Stimulated activated CD8-positive, alpha-beta memory T cell treated with anti-CD3 and anti-CD28 coated beads, Interleukin-2, amount 100 ng/mL, for 1 hour (primary cell): Measurements from ENCODE around the gene SKIDA1.

ENCODE experiments used
- DNase-seq, 2 donors: peaks; one replicate each; pipeline ENCODE4 v3.0.0-alpha.2; 2020; ENCODE audit warnings: low read depth in 2 of 2

Gene SKIDA1

DNA sequence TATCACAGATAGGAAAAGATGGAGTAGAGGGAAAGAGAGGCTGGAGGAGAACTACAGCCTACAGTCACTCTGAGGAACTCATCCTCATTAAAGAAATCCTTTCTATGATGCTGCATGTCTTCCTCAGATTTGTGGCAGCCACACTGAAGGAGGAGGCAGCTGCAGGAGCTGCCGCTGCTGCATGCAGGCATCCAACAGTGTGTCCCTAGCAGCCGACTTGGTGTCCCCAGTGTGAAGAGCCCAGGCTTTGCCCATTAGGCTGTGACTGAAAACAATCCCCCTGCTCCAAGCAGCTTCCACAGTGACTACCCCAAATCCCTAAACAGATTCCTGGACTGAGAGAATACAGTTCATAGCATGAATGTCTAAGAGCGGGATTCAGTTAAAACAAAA lies 23.1 kb downstream of the SKIDA1 start:
- no peak for DNase-seq

DNA sequence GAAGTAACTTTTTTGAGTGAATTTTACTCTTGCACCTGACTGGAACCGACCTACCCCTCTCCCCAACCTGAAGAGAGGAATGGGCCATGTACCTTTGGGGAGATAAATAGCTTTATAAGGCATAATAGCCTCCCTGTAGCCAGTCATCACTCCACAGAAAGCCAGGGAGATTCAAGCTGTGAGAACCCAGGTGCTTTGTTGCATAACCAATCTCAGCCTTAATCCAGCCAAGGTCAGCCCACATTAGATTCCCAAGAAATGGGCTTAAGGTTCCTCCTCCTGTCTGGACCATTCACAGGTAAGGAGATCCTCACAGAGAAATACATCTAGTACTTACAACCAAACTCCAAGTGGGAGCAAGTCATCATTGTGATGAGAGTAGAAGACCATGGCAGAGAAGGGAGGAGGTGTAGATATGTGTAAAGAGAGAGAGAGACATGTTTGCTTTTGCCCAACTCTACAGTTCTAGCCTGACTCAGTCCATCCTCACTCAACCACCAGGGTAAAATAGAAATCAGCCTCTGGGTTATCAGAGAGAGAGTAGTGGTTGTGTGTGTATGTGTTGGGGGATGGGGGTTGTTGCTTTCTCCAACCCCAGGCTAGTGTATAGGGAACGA lies 23.6 kb downstream of the SKIDA1 start:
- no peak for DNase-seq

DNA sequence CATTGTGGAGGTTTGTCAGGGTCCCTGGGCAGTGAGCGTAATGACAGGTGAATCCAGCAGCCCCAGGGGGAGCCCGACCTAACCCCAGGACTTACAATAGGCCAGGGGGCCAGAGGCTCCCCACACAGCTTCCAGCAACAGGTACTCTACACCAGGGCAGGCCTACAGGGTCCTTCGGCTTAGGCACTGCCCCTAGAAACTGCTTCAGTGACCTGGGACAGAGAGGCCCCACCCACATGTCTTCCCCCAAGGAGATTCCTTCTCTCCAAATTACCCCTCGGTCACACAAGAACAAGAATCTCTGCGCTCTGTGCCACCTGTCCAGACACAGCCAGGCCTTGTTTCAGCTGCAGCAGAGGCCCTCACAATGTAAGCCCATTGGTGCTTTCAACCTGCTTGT lies 24.4 kb downstream of the SKIDA1 start:
- DNase-seq: no peak

DNA sequence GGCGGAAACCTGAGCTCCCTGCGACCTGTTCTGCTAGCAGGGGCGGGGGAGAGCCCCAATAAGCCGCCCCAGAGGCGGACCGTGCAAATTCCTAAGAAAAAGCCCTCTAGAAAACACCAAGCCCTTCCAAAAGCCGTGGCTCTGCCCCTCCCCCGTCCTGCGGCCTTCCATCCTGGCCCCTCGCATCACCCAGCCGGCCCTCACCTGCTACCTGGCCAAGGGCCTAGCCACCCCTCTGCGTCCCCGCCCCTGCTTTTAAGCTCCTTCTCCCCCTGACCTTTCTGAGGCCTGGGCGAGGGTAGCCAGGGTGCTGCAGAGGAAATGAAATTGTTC lies 24.9 kb downstream of the SKIDA1 start:
- no peak for DNase-seq

DNA sequence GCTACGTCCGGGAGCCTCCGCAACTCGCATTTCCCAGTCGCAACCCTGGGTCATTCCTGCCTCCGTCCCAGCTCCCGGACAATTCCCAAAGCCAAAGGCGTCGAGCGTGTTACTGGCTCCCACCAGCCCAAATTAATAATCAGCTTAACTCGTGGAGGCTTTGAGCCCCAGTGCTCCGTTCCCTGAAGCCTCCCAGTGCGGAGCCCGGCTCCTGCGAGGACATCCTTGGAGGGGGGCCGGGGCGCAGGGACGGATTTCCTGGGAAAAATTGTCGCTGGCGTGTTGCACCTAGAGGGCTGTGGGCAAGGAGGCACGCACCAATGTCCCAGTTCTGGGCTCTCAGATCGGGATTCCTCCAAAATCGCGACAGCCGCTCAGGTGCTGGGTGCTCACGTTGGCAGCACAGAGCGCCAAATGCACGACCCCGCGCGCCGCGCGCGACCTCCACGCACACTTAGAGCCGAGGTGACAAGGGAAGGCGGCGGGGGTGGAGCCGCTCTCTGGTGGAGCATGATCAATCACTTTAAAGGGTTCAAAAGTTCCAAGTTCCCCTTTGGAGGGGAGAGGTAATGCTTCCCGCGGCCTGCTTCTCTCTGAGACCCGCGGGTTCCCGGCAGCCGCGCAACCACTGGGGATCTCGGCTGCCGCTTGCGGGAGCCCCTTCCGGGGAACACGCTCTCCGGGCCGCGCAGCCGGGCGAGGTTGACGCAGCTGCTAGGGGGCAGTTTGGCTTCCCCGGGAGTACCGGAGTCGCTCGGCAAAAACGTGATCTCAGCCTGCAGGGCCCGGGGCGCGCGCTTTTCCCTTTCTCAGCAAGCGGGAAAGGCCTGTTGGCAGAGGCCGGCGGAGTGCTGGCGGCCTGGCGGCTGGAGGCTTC lies 25.5 kb downstream of the SKIDA1 start:
- no peak for DNase-seq

DNA sequence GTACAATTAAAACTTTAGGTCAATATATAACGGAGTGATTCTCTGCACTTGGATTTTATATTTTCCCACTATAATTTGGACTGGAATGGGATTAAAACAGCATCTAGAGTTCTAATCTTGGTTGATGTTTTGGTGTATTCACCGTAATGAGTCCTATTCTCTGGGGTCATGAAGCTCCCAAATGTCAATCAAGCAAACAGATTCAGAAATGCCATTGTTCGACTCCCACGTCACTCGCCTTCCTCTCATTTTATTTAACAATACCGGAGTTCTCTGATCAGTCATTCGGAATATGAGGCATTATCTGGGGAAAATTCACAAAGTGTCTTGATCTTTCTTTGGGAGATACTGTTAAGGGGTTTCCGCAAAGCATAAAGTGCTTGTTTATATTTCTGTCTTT lies 26.5 kb downstream of the SKIDA1 start:
- DNase-seq: no peak

DNA sequence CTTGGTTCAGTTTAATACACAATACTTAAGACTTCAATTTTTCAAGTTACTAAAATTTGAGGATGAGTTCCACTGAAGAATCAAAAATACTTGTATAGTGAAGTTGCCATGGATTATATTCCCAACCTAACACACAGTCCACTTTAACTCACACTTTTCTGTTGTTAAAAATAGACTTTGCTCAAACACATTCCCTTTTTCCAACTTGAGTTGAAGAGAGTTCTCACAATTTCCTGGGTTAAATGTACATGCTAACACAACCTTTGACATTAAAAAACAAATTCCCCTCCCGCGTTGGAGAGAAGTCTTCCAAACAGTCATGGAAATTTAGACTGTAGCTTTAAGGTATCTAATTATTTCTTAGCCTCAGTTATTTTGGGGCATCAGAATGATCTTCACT lies 27.1 kb downstream of the SKIDA1 start:
- DNase-seq: no peak

DNA sequence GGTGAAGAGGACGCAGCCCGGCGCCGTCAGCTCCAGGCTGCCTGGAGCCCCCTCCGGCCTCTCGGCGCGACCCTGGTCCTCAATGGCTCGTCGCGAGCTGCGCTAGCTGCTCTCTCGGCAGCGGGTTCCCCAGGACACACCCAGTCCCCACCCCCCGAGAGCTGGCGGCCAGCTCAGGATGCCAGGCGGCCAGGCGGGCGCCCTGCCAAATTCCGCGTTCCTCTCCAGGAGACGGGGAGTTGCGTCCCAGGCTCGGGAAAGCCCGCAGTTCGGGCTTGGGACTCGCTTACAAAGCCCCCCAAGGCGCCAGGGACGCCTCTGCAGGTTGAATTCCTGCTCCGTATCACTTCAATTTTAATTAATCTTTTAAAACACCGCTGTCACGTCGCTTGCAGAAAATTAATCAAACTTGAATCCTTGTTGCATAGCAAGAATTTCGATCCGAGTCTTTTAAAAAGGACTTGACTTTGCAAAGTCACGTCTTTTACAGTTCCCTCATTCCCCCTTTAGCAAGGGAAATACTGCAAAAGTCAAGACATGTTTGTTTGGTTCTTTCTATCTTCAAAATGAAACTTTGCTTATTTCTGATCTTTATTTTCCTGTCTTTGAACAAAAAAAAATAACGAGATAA lies 28.2 kb downstream of the SKIDA1 start:
- no peak for DNase-seq

DNA sequence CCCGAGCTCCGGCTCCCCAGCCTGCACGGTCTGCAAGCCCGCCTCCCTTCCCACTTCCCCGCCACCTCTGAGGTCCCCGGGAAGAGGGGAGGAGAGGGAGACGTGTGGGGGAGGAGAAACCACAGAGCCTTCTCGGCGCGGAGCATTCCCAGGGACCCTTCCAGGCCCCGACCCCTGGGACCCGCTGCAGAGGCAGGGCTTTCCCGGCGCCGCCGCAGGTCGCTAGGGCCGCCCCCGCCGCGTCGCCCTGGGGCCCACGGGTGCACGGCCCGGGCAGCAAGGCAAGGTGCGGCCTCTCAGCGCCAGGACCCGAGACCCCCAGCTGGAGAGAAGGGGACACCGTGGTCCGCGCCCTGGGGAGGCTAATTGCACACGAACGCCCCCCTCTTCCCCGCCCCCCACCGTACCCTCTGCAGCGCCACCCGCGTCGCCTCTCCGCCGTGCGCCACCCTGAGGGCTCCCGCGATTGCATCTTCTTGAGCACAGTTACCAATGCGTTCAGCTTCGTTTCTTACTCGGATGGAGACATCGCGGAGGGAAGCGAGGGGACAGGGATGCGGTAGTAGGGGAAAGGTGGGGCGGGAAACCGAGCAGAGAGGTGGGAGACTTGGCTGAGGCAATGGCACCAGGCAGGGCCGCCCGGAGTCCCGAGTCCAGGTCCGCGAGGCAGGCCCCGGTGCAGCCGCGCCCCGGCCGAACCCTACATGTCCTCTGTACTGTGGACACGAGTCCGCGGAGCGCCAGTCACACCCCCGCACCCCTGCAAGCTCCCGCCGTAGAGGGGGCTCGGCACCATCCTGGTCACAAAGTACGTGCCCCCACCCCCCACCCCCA lies 28.9 kb downstream of the SKIDA1 start:
- no peak for DNase-seq

DNA sequence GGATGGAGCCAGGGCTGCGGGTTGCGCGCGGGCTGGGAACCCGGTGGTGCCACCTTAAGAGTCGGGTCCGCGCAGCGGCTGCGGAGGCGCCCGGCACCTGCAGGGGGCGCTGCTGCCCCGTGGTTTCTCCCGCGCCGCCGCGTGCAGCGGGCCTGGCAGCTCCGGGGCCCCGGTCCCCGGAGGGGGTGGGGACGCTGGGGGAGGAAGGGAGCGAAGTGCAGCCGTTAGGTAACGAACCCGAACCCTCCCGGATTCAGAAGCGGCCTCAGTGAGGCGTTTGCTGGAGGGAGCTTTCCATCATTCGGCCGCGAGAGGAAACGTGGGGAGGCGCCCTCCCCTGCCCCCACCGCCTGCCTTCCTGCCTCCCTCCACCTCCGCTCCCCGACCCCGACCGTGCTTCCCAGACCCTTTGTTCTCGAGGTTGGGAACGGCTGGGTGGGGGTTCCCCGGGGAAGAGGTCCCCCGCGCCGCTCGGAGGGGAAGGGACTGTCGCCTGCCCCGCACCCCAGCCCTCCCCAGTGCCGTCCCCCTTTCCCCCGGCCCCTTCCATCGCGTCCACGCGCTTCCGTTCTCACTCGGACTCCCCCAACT lies 29.6 kb downstream of the SKIDA1 start:
- peak; percentile 75 to 76 for DNase-seq

DNA sequence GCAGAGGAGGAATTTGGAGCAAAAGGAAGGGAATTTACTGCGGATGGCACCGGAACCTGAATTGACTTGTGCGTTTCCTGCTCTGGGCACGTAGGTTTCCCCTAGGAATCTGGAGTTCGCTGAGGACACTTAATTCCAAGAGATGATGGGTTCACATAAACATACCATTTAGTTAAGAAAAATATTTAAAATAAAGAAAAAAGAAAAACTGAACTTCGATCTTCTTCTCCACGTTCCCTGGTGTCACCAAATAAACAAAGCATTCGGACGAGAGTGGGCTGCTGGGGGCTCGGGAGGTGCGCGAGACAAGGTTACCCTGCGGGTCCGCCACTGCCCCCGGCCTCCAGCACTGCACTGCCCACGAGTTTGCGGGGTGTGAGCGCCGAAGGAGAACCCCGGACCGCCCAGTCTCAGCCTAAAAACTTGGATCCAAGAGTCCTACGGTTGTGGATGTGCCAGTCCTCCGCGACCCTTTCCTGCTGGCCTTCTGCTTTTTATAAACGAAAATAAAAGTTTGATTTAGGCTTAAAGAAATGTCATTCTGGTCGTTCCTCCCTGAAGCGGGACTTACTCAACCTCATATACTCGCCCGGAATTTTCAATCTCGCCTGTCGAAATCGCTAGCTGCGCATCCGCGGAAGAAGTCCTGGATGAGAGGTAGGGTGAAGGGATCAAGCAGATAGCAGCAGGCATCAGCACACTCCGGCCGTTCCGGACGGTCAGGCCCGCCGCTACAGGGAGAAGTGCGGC lies 30.3 kb downstream of the SKIDA1 start:
- no peak for DNase-seq

DNA sequence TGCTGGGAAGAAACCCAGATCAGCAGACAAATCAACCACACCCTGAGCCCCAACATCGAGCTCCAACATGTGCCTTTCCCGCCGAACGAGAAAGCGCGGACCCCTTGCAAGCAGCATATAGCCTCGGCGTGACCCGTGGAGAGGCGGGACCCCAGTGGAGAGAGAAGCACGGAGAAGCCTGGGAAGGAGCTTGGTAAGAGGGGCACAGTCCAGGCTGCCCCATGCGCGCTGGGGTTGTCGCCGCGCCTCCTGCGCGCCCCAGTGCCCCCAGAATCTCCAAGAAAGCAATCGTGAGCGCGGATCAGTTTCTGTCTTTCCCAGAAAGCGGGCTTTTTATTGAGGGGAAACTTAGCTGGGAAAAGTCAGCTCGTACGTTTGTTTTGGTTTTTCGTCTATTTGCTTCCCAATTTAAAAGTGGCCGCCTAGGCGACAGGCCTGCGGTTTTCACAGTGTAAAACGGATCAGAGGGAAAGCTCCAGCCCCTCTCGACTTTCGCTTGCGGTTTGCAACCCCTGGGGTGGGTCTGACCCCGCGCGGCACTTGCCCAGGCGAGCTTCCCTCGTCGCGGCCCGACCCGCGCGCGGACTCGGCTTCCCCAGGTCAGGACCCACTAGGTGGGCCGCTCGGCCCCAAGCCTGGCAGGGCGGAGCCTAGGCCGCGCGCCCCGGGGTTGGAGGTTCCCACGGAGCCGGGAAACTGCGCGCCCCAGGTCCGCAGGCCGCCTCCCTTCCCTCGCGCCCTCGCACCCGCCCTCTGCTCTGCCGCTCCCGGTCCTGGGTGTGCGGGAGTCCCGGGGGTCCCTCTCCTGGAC lies 31.1 kb downstream of the SKIDA1 start:
- no peak for DNase-seq

DNA sequence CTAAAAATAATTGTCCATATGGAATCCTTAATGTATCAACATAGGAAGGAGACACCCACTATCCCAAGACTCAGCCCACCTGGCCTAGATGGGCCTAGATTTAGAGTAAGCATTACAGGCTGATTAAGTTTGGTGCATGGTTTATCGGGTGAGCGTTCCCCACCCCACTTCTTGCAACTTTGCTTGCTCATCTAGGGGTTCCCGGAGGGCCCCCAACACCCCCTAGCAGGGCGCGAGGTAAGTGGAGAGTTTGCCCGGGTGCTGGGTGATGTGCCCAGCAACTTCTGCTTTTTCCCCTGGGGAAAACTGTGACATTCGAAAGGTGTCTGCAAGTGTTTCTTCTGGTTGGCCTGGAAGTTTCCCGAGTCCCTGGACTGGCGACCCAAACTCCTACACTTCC lies 31.7 kb downstream of the SKIDA1 start:
- no peak for DNase-seq

DNA sequence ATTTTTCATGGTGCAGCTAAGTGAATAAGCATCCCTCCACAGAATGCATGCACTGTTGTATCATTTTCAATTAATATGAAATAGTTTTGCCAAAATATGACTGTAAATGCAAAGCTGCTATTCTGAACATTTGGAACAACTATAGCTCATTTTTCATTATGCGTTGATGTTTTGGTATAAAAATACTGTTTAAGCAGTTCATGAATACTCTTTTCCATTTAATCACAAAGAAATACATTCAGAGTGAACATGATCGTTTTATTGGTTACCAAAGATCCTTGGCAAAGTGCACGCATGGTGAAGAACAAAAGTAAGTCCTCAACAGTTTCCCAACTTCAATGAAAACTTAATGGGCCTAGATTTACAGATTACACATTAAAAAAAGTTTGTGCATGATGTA lies 33.1 kb downstream of the SKIDA1 start:
- no peak for DNase-seq

DNA sequence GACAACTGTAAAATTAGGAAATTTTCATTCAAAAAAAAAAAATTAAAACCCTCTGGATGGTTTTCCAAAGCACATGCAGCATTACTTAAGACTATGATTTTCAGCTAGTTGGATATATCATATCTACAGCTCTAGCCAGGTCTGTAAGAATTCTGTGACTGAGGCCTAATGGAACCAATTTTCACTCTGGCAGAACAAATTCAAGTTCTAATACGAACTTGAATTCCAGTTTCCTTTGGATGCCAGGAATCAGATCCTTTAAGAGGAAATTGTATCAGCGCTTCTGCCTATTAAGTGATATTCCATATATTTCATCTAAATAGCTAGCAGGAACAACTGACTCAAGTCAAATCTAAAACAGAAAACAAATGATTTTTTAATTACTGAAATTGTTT lies 34.8 kb downstream of the SKIDA1 start:
- no peak for DNase-seq

DNA sequence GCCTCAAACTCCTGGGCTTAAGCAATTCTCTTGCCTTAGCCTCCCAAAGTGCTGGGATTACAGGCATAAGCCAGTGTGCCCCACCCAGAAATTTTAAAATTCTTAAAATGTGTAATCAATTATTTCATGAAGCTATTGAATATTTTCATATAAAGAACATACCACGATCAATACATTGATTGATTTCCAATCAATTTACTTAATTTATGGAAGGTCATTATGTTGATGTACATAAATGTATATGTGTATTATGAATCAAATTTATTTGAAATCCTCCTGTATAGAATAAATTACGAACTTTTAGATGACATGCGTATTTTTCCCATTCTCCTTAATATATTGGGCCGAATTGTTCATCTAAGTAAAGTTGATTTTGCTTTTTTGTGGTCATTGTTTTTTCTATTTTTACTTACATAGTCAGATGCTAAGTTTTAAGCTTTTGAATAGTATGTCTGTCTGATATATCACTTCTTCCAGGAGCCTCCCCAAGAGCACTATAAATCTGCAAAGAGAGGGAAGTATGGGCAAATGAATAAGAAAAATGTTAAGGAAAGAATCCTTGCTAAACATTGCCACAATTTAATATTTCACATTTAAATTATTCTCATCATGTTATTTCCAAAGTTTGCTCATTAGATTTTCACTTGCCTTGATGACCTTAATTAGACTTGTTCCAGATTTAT lies 35.3 kb downstream of the SKIDA1 start:
- no peak for DNase-seq

DNA sequence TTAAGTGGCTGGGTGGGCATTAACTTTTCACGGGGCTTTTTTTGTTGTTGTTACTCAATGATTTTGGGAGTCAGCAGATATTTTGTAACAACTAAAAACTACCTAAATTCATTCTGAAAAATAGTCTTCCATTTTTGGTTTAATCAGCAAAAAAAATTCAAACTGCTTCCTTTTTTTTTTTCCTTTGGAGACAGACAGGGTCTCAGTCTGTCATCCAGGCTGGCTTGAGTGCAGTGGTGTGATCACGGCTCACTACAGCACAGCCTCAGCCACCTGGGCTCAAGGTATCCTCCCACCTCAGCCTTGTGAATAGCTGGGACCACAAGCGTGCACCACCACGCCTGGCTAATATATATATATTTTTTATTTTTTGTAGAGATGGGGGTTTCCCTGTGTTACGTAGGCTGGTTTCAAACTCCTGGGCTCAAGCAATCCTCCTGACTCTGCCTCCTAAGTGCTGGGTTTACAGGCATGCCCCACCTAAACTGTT lies 36.5 kb downstream of the SKIDA1 start:
- DNase-seq: no peak

DNA sequence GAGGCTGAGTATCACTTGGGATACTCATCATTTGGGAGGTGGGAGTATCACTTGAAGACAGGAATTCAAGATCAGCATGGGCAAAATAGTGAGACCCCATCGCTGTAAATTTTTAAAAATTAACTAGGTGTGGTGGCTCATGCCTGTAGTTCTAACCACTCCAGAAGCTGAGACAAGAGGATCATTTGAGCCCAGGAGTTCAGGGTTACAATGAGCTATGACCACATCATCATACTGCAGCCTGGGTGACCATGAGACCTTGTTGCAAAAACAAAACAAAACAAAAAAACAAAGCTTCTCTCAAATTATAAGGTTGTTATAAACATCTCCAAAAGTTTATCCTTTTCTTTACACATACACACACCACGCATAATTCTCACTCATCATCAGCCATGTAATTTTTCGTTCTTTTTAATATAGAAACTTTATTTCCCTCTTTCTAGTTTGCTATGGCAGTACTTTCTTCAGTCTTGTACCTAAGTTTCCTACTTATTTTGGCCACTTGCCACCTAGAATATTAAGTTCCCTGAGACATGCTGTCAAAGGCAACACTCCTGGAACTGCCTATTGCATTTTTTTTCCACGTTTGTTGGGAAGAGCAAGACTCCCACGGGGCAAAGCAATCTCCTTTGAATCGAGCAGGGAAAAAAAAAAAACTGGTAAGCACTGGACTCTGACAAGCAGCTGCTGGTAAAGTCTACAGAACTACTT lies 37.1 kb downstream of the SKIDA1 start:
- DNase-seq: no peak
